COLO668 (cell line): ENCODE data around the gene GPR148.
"Not testable (repeated sequence)": the region's sequence is repeated elsewhere in the genome, so short reads cannot be mapped to it uniquely, and the experiment has no call there.

Experiments
- DNase-seq: peaks from one replicate; lab custom pipeline; 2025; ENCODE audit not compliant: unreplicated experiment; lab: John Stamatoyannopoulos, UW

GPR148 gene, protein sequence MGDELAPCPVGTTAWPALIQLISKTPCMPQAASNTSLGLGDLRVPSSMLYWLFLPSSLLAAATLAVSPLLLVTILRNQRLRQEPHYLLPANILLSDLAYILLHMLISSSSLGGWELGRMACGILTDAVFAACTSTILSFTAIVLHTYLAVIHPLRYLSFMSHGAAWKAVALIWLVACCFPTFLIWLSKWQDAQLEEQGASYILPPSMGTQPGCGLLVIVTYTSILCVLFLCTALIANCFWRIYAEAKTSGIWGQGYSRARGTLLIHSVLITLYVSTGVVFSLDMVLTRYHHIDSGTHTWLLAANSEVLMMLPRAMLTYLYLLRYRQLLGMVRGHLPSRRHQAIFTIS

DNA sequence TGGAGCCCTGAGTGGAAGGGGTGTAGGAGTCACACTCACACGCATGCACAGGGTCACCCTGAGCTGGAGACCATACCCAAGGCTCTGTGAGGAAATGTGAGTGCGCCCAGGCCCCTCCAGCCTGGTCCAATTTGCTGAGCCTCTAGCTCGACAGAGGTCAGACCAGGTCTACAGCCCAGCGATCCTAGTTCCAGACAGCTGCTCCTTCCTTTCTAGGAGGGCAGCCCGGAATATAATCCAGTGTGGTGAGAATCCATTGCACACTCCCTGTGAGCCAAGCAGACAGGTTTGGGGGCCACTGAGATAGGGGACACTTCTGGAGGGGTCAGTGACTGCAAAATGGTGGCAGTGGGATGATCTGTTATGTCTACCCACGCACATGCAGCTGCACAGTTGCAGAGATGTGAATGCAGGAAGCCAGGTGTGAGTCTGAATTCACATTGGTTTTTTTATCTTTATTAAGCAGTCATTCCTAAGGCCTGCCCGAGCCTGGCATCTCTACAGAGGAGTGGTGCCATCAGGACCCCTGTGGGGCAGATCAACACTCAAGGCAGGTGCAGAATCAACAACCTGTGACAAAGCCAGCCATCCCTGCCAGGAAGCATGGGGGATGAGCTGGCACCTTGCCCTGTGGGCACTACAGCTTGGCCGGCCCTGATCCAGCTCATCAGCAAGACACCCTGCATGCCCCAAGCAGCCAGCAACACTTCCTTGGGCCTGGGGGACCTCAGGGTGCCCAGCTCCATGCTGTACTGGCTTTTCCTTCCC is at the start of gene GPR148:
TSS of gene GPR148 (plus strand) at position 522 of the 768 bp plus-strand sequence. CDS start at position 604, 82 bp downstream.
- DNase-seq = peak; percentile 91

DNA sequence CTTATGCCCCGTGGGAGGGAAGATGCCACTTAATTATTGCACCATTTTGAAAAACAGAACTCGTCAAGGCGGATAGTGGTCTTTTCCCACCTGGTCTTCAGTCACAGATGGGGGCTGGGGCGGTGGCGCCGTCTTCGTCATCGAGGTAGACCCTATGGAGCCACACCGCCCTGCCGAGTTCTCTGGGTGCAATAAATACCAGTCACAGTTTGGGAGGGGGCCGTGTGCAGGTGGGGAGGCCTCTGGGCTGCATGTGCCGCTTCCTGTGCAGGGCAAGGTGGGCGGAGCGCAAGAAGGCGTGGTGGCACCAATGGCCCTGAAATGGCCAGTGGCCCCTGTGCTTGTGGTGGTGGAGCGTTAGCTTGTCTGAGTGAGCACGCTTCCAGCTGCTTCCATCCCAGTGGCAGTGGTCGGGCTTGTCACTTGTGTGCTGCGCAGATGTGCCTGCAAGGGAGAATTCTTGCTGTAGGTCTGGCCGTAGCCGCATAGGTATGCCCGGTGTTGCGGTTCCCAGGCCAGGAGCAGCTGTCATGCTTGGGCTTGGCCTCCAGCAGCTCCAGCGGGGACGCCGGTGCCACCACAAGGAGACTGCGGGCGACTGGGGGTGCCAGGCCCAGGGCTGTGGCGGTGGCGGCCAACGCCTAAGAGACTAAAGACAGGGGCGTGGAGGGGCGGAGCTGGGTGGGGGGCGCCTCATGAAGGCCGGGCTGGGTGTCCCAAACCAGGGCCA is 36.7 kb upstream of the GPR148 start:
- DNase-seq = not testable (repeated sequence)

DNA sequence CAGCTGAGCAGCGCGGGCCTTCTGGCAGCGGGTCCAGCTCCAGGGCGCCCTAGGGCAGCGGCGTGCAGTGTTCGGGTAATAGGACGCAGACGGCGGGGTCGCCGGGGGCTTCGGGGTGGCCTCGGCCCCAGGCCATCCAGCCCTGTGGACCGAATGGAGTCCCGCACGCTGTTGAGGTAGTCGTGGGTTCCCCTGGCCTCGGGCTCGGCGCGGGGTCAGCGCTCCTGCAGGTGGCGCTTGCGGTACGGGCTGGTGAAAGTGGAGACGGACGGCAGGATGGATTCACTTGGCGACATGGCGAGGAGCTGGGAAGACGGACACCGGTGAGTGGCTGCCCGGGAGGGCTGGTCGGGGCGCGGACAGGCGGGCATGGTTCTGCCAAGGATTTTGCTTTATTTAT is 35.4 kb upstream of the GPR148 start:
- DNase-seq = not testable (repeated sequence)

DNA sequence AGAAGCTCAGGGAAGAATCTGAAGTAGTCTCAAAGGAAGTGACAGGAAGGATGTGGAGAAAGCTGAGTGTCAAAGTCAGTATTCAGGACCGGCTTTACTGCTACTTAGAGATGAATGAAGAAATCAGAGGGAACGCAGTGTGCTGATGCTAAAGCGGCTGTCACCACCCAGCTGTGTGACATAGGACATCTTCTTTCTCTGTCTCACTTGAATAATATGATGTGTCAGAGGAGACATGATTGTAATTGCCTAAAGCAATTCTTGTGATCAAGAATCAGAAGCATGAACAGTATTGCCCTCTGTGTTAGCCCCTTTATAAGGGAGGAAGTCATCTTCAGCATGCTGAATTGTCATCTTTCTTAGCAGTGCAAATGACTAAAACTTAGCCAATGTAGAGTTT is 25.6 kb upstream of the GPR148 start:
- DNase-seq = not testable (repeated sequence)

DNA sequence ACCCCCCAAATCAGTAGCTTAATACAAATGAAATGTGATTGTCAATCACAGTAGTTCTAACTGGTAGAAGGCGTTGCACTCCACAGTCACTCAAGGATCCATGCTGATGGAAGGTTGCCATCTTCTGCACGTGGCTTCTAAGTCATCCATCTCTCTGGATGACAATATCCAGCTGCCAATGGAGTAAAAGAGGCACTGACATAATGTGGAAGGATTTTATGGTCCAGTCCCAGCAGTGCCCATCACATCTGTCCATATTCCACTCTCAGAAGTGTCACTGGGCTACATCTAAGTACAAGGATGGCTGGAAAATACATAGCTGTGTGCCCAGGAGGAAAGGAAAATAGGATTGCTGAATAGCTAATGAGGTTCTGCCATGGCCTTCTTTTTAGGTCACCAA is 14.1 kb upstream of the GPR148 start:
- not testable (repeated sequence) for DNase-seq

DNA sequence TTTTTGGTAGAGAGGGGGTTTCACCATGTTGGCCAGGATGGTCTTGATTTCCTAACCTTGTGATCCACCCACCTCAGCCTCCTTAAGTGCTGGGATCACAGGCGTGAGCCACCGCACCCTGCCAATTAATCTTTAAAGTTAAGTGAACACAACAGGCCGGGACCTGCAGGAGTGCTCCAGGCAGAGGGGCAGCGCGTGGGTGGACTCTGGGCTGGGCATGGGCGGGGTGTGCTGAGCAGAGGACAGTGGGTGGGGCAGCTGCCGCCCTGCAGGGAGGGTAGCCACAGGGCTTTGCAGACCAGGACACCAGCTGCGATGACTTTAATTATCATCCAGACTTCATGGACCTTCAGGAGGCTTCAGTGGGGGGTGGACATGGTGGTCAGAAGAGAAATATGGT is 8.8 kb upstream of the GPR148 start:
- DNase-seq = no peak

DNA sequence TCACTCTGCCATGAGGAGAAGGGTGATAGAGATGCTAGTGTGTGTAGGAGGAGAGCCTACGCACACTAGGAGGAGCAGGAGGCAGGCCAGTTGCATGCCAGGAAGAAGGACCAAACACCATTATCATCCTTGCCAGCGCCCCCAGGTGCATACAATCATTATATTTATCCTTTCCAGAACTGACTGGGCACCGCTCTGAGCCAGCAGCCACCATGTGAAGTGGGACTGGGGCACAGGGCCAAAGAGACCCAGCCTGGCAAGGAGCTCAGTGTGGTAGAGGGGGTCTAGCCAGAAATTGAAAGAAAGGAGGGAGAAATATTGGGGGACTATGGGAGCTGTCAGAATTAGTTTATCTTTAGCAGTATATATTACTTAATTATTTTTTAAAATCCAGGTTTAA is 8.3 kb upstream of the GPR148 start:
- DNase-seq = no peak

DNA sequence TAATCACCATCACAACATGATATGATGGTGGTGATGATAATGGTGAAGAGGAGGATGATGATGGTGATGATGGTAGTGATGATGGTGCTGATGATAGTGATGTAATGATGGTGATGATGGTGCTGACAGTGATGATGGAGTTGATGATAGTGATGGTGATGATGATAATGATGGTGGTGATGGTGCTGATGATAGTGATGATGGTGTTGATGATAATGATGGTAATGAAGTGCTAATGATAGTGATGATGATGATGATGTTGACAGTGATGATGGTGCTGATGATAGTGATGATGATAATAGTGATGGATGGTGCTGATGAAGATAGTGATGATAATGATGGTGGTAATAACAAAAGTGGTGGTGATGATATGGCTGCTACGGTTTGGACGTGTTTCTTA is 4.4 kb upstream of the GPR148 start:
- no peak for DNase-seq

DNA sequence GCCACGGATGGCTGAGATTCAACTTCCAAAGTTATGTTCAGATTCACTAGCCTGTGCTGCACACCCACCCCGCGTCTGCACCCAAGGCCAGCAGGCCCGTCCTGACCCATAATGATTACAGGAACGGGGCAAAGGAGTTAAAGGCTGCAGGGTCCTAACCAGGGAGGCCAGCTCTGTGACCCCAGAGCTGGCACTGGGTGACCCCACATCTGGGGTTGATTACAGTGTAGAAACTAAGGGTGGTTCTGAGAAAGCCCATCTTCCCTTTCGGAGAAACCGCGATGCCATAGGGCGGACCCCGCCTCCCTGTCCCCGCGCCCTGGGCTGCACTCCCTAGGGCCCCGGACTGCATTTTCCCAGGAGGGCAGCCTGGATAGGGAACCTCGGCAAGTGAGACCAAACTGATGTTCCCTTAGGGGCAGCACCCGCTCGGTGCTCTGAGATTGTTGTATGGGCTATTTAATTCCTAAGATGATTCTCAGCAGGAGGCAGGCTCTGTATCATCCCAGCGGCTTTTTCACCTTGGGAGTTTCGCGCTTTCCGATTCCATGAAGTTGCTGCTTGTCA is 2.2 kb upstream of the GPR148 start:
- DNase-seq = peak; percentile 42

DNA sequence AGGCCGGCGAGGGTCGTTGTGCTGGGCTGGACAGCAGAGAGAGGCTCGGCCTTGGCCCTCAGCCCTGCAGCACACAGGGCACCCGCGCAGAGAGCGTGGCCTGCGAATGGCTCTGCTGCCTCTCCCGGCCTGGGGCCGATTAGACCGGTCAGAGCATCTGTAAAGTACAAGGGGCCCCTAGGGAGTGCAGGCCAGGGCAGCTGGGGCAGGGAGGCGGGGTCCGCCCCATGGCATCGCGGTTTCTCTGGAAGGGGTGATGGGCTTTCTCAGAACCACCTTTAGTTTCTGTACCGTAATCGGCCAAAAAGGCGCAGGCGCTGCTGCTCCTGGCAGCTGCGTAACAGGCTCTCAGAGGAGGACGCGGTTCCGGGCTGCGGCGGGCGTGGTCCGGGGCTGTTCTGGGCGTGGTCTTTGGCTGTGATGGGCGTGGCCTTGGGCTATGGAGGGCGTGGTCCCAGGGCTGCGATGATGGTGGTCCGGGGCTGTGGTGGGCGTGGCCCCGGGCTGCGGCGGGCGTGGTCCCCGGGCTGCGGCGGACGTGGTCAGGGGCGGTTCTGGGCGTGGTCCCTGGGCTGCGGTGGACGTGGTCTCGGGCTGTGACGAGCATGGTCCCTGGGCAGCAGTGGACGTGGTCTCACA is 1.5 kb upstream of the GPR148 start:
- DNase-seq = peak; percentile 90

DNA sequence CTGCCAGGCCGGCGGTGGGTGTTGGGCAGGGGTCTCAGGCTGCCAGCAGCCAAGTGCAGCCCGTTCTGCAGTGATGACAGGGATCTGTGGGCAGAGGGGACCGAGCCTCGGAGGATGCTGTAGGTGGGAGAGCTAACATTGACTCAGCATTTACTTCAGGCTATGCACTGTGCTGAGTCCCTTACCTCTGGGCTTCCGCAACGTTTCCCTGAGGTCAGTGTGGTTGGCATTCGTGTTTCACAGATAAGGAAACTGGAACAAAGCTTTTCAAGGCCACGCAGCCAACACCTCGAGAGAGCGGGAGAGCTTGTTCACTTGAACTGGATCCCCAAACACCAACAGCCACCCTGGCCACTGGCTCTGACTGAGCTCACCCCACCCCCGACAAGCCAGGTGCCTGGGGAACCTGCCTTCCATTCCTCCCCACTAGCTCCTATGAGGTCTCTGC is 839 bp upstream of the GPR148 start:
- DNase-seq = peak; percentile 57

DNA sequence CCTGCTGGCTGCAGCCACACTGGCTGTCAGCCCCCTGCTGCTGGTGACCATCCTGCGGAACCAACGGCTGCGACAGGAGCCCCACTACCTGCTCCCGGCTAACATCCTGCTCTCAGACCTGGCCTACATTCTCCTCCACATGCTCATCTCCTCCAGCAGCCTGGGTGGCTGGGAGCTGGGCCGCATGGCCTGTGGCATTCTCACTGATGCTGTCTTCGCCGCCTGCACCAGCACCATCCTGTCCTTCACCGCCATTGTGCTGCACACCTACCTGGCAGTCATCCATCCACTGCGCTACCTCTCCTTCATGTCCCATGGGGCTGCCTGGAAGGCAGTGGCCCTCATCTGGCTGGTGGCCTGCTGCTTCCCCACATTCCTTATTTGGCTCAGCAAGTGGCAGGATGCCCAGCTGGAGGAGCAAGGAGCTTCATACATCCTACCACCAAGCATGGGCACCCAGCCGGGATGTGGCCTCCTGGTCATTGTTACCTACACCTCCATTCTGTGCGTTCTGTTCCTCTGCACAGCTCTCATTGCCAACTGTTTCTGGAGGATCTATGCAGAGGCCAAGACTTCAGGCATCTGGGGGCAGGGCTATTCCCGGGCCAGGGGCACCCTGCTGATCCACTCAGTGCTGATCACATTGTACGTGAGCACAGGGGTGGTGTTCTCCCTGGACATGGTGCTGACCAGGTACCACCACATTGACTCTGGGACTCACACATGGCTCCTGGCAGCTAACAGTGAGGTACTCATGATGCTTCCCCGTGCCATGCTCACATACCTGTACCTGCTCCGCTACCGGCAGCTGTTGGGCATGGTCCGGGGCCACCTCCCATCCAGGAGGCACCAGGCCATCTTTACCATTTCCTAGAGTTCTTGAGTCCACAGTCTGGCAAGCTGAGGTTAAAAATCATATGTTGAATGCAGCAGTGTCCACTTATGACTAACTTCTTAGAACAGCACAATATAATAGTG is 741 bp downstream of the GPR148 start:
- DNase-seq = peak; percentile 56

DNA sequence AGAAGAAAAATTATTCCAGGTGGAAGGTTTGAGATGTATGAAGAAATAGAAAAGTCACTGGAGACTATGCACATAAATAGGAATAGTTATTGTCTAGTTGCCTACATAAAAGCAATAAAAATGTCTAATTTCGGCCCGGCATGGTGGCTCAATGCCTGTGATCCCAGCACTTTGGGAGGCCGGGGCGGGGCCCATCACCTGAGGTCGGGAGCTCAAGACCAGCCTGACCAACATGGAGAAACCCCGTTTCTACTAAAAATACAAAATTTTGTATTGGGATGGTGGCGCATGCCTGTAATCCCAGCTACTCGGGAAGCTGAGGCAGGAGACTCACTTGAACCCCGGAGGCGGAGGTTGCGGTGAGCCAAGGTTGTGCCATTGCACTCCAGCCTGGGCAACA is 3.4 kb downstream of the GPR148 start:
- not testable (repeated sequence) for DNase-seq

DNA sequence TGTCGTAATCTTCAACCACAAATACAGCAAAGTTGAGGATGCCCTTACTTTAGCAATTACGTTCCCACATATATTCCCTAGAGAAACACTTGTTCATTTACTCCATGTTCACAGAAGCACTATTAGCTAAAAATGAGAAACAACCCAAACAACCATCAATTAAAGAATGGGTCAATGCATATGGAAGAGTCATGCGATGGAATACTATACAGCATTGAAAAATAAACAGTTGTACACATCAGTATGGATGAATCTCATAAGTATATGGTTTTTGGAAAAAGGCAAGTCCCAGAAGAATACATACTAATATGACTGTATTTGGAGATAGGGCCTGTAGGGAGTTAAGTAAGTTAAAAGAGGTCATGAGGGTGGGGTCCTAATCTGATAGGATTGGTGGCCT is 6.3 kb downstream of the GPR148 start:
- DNase-seq = no peak

DNA sequence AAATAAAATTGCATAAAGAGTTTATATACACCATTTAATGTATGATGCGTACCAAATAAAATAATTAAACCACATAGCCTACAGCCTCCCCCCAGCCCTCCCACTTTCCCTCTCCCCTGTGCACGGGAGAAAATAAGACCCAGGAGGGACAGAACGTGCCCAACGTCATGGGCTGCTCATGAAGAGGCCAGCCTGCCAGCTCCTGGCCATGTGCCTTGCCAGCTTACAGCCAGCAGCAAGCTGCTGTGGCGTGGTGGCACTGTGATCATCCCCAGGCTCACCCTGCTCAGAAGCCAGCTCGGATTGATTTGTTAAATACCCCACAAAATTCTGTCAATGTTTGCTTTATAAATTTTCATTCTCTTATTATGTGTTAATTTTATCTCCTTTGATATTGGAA is 7.6 kb downstream of the GPR148 start:
- no peak for DNase-seq

DNA sequence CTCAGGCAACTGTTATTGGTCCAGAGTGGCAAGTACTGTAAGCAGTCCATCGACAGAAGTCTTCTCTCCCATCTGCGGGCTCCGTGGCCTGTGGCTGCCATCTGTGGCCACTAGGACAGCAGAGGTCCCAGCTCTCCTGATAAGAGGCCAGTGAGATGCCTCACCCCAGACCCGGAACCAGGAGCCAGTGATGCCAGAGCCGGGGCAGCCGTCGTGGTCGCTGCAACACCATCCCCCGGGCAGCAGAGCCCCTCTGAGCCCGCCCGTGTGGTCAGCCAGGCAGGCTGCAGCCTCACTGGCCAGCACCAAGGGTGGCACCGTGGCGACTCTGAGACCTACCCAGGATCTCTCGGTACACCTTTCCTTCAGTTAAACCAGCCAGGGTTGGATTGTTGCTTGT is 8.7 kb downstream of the GPR148 start:
- no peak for DNase-seq

DNA sequence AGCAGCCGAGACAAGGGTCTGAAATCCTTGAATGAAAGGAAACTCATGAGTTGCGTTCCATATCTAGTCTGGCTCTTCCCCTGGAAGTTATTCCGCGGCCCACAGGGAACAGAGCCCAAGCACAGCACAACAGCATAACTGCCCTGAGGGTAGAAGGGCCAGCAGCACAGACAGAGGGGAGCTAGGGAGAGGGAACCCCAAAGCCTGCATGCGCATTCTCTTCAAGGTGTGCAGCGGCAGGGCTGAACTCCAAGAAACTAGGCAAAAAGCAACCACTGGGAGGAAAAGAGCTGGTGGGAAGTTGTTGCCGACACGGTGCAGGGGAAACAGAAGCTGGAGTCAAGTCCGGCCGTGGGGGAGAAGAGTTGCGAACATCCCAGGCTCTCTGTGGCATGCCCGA is 11.8 kb downstream of the GPR148 start:
- DNase-seq = no peak

DNA sequence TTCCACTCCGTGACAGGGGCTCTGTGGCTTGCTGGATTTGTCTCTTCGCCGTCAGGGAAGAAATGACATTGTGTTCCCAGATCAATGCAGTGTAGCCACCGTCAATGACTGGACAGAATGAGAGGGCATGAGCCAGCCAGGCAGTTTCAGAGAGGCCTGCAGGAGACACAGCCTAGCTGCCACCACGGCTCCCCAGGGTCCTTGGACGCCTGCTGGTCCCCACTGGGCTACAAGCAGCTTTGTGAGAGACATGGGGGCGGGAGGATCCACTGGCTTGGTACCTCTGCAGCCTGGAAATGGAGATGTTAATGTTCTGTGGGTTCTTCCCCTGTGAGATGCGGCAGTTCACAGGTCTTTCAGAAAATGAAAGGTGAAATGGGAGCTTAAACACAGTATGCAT is 14.4 kb downstream of the GPR148 start:
- no peak for DNase-seq

DNA sequence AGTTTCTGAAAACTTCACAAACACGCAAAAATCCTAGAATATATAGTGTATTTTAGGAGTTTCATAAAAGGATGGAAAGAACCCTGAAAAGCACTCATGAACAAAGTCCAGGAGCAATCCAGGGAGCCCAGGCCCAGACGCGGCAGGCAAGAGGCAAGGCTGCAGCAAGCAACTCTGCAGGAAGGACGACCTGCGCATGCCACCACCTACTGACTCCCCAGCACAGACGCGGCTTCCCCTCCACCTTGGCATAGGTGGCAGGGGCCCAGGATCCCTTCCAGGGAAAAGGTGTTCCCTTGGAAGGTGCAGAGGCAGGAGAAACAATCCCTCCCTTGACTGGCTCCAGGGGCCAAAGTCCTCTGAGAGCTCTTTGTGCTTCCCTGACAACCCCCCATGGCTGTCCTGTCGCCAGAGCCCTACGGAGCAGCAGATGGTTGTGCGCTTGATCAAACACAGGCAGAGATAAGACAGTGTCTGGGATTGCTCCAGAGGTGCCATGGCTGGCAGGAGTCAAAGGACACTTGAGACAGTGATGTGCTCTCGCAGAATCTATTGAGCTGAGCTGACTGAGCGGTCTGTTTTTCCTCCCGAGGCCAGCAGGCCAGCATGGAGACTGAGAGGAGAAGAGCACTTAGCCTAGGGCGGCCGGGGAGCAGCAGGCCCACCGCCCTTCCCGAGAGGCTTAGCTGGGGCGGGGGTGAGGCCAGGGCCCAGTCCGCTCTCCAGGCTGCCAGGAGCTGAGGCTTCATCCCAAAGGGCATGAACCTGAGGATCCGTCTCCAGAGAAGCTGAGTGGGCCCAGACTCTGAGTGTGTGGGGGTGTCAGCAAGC is 15.6 kb downstream of the GPR148 start:
- peak; percentile 67 for DNase-seq
